Left renal pelvis (tissue), 4 donors: ENCODE data around the gene LRRC37A3. TPM values are rescaled to one million over a fixed set of nuclear protein-coding genes. Genes with fewer than 3 reads are reported as not detected.
"Not testable (repeated sequence)": the region's sequence is repeated elsewhere in the genome, so short reads cannot be mapped to it uniquely, and the experiment has no call there.

Experiments
- DNase-seq, 4 donors: peaks; one replicate each; pipeline ENCODE4 v3.0.0-alpha.2; 2013; ENCODE audit warnings: low read depth in 4 of 4, low spot score in 3 of 4
- polyA plus RNA-seq, 4 donors: library from polyadenylated mRNA; unstranded; fragments of 120-200 nt; gene quantifications; one replicate each; pipeline ENCODE4 v1.2.1, GENCODE V29; 2013; ENCODE audit not compliant: insufficient read length in 4 of 4

LRRC37A3 gene
- polyA plus RNA-seq, 4 donors = 14.6 to 33.5 (median 24.1) TPM

GRCh38 chr17:64837018-64837761 lies 82.1 kb downstream of the LRRC37A3 start:
- DNase-seq = peak in 3 of 4 donors; percentile 40 to 45 (median 44)

DNA sequence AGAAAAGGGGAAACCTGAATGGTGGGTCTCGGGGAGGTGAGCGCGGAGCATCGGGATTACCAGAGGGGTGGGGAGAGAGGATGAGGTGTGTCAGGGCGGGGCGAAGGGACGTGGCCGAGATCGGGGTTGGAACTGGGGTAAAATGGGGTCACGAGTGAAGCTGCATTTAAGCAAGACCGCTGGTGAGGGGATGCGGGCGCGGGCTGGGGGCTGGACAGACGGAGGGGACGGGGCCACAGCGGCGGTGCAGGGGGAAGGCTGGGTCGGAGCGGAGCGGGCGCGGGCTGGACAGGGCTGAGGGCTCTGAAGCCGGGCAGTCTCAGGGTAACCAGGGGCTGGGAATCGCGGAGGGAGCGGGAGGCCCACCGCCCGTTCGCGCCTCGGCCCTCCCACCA lies 82.7 kb downstream of the LRRC37A3 start:
- peak in 1 of 4 donors; percentile 2 for DNase-seq

DNA sequence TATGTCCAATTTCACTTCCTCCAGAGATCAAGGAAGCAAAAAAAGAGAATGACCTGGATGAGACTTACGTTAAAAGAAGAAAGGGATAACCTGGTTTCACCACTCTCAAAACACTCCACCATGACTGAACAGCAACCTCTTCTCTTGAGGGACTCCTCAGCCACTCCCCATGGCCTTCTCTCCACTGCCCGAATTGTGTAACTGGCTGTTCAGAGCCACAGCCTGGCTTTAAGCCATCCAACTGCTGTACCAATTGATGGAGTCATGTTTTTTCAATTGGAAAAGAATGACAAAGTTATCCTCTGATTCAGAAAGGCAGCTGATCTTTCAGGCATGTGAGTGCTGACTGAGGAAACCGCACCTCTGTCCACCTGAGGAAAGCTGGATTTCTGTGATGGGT lies 85.2 kb downstream of the LRRC37A3 start:
- DNase-seq = not testable (repeated sequence)

DNA sequence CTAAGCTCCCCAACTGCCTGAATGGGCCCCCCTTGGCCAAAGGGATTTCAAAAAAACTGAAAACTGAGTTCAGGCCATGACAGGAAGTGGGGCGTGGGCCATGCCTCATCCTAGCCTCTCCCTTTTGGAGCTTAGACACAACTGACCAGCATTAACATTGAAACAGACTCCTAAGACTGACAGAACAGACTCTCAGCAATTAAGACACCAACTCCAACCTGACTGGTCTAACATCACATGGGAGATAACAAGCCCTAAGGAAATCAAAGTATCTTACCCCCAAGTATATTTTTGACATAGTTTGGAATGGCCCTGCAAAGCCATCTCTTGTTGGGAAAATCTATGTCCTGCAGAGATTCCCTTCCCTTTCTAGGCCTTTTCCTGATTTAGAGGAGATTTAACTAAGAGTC lies 88.6 kb downstream of the LRRC37A3 start:
- not testable (repeated sequence) for DNase-seq

- not testable (repeated sequence) for DNase-seq
These were observed 89.3 kb downstream of the LRRC37A3 start for GRCh38 chr17:64829824-64830630.

- not testable (repeated sequence) for DNase-seq
These were observed 90.2 kb downstream of the LRRC37A3 start for GRCh38 chr17:64829068-64829467.

- not testable (repeated sequence) for DNase-seq
These were observed 100.4 kb downstream of the LRRC37A3 start for GRCh38 chr17:64818904-64819303.

DNA sequence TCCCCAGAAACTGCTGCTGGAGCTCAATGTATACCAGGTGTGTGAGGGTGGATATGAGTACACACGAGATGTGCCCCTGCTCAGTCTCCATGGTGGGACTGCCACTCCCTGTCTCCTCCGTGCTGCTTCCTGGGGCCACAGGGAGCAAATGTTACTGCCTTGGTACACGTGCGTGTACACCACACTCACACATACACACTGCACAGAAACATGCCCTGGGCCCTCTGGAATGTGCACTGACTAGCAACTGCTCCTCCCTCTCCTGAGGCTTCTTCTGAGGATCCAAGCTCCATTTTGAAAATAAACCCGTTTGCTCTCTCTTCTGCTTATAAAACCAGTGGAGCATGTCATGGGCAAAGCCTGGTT lies 103.5 kb downstream of the LRRC37A3 start:
- DNase-seq = not testable (repeated sequence)

- not testable (repeated sequence) for DNase-seq
These were observed 104.1 kb downstream of the LRRC37A3 start for GRCh38 chr17:64814993-64815832.

- DNase-seq = not testable (repeated sequence)
These were observed 110.9 kb downstream of the LRRC37A3 start for GRCh38 chr17:64808178-64808977.

Other genes with a start within 250 kb of the LRRC37A3 start
- gene GNA13, start 137.3 kb upstream of the LRRC37A3 start, polyA plus RNA-seq = 10 to 100 TPM; 50.0 to 83.5 (median 66.9) TPM
- gene RGS9, start 217.9 kb upstream of the LRRC37A3 start, polyA plus RNA-seq = 10 to 100 TPM; 11.7 to 17.8 (median 14.0) TPM